GM19372 (cell line): ENCODE data around the gene FLYWCH1.
"Not testable (repeated sequence)": the region's sequence is repeated elsewhere in the genome, so short reads cannot be mapped to it uniquely, and the experiment has no call there.

Source experiments
- ATAC-seq: cut with Tn5 transposase; IDR thresholded peaks from one replicate; pipeline ENCODE4 v1.9.1; 2021; ENCODE audit warnings: mild to moderate bottlenecking, low read depth, moderate library complexity; ENCODE audit not compliant: unreplicated experiment

FLYWCH1 gene

DNA sequence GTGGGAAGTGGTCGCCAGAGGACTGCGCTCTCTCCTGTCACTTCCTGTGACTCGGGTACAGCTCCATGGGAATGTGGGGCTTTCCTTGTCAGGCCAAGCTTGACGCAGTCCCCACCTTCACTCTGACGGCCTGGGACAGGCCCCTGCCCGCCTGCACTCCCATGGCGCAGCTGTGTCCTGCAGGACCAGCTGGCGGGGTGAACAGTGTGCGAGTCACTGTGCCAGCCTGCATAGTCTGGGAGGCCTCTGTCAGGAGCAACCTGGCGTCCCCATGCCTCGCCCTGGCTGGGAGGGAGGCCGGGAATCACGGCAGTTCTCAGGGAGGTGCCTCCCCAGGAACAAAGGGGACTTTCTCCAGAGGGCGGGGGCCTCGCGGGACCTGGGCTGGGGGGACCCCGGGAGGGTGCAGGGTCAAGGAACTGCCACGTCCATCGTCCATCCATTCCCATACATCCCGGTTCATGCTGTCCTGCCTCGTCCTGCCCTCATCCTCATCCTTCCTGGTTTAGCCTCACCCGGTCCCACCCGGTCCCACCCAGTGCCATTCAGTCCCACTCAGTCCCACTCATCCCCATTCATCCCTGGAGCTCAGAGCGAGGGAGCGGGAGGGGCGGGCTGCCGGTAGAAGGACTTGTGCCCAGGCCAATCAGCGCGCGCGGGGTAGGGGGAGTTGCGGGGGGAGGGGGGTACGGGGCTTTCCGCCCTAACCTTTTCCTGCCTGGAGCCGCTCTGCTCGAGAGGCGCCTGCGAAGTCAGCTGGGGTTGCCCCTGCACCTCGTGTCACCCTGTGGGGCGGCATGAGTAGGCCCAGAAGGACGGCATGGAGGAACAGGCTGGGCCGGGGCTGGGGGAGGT, 13.4 kb downstream of the FLYWCH1 start:
- no peak for ATAC-seq

- no peak for ATAC-seq
Measured at GRCh38 chr16:2925951-2926649, 14.4 kb downstream of the FLYWCH1 start.

DNA sequence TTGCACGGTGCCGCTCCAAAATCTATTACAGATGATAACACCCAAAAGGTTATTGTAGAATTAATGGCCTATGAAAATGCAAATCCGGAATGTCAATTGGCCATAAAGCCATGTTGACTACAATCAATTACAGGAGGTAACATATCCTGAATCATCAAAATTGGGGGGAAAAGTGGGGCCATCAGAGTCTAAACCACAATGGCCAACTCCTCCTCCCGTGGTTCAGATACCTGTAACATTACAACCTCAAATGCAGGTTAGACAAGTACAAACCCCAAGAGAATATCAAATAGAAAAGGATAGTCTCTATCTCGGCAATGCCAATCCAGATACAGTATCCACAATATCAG, 14.9 kb downstream of the FLYWCH1 start:
- ATAC-seq, result no peak

DNA sequence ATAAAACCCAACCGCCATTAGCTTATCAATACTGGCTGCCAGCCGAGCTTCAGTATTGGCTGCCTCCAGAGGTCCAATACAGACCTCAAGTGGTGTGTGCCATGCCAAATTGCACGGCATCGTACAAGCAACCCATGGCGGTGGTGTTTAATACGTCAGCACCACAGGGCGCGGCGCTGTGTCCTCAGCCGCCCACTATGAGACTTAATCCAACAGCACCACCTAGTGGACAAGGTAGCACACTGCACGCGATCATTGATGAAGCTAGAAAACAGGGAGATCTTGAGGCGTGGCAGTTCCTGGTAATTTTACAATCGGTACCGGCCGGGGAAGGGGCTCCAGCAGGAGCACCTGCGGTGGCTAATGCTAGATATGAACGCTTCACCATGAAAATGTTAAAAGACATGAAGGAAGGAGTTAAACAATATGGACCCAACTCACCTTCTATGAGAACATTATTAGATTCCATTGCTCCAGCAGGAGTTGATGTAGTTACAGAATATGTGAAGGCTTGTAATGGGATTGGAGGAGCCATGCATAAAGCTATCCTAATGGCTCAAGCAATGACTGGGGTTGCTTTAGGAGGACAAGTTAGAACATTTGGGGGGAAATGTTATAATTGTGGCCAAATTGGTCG, 15.4 kb downstream of the FLYWCH1 start:
- peak; percentile 56 for ATAC-seq

DNA sequence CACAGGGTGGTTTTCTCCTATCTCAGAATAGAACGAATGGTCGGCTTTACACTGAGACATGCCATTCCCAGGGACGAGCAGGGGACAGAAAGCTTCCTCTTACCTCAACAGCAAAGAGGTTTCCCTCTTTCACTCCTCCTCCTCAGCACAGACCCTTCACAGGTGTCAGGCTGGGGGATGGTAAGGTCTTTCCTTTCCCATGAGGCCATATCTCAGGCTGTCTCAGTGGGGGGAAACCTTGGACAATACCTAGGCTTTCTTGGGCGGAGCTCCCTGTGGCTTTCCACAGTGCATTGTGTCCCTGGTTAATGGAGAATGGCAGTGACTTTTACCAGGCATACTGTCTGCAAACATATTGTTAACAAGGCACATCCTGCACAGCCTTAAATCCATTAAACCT, 16.4 kb downstream of the FLYWCH1 start:
- not testable (repeated sequence) for ATAC-seq

GRCh38 chr16:2928796-2929195, 17.1 kb downstream of the FLYWCH1 start:
- ATAC-seq, result no peak

DNA sequence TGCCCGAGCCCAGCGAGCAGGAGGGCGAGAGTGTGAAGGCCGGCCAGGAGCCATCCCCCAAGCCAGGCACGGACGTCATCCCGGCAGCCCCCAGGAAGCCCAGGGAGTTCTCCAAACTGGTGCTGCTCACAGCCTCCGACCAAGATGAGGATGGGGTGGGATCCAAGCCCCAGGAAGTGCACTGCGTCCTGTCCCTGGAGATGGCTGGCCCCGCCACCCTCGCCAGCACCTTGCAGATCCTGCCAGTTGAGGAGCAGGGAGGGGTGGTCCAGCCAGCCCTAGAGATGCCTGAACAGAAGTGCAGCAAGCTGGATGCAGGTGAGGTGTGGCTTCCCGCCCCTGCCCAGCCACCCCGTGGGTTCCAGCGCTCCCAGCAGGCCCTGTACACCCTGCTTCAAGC, 18.0 kb downstream of the FLYWCH1 start:
- ATAC-seq, result no peak

GRCh38 chr16:2930236-2930635, 18.5 kb downstream of the FLYWCH1 start:
- no peak for ATAC-seq

GRCh38 chr16:2931231-2931914, 19.6 kb downstream of the FLYWCH1 start:
- ATAC-seq, result not testable (repeated sequence)

GRCh38 chr16:2933136-2933535, 21.4 kb downstream of the FLYWCH1 start:
- ATAC-seq, result no peak

DNA sequence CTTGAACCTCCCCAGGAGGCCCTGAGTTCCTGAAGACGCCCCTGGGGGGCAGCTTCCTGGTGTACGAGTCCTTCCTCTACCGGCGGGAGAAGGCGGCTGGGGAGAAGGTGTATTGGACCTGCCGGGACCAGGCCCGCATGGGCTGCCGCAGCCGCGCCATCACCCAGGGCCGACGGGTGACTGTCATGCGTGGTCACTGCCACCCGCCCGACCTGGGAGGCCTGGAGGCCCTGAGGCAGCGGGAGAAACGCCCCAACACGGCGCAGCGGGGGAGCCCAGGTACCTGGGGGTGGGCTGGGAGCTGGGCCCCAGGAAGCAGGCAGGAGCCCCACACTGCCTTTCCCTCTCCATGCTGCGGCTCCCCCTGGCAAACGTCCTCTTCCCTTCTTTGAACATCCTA, 22.0 kb downstream of the FLYWCH1 start:
- no peak for ATAC-seq

- no peak for ATAC-seq
Measured at GRCh38 chr16:2934450-2934849, 22.7 kb downstream of the FLYWCH1 start.

GRCh38 chr16:2936436-2937011, 24.8 kb downstream of the FLYWCH1 start:
- no peak for ATAC-seq

DNA sequence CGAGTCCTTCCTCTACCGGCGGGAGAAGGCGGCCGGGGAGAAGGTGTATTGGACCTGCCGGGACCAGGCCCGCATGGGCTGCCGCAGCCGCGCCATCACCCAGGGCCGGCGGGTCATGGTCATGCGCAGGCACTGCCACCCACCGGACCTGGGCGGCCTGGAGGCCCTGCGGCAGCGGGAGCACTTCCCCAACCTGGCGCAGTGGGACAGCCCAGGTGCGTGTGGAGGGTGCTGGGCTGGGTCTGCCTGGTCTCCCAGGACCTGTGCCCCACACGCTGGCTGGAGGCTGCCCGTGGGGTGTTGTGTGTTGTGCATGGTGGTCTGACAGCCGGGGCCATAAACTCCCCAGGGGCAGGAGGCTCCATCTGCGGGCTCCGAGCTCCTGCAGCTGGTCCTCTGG, 25.4 kb downstream of the FLYWCH1 start:
- ATAC-seq, result no peak

DNA sequence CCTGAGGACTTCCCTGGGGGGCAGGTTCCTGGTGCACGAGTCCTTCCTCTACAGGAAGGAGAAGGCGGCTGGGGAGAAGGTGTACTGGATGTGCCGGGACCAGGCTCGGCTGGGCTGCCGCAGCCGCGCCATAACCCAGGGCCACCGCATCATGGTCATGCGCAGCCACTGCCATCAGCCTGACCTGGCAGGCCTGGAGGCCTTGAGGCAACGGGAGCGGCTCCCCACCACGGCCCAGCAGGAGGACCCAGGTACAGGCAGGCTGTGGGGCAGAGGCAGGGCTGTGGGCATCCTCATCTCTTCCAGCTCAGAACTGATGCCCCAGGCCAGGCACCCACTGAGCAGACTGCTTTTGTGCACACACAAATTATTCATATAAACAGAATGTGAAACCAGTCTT, 26.5 kb downstream of the FLYWCH1 start:
- ATAC-seq, result no peak

DNA sequence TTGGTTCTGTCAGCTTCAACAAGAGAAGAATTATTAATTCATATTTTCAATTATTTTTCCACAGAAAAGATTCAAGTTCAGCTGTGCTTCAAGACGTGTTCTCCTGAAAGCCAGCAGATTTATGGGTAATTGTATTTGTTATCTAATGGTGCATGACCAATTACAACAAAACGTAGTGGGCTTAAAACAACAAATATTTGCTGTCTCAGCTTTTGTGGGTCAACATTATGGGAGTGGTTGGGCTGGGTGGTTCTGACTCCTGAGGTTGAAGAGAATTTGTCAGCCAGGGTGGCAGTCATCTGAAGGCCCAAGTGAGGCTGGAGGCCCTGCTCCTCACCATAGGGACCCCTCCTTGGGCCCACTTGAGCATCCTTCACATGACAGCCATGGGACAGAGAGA, 28.2 kb downstream of the FLYWCH1 start:
- ATAC-seq, result no peak

- ATAC-seq, result no peak
Measured at GRCh38 chr16:2942045-2942444, 30.3 kb downstream of the FLYWCH1 start.

DNA sequence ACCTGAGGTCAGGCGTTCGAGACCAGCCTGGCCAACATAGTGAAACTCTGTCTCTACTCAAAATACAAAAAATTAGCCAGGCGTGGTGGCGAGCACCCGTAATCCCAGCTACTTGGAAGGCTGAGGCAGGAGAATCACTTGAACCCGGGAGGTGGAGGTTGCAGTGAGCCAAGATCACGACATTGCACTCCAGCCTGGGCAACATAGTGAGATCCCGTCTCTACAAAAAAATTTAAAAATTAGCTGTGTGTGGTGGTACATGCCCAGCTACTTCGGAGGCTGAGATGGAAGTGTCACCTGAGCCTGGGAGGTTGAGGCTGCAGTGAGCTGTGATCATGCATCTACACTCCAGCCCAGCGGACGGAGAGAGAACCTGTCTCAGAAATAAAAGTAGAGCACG, 32.0 kb downstream of the FLYWCH1 start:
- ATAC-seq, result not testable (repeated sequence)

DNA sequence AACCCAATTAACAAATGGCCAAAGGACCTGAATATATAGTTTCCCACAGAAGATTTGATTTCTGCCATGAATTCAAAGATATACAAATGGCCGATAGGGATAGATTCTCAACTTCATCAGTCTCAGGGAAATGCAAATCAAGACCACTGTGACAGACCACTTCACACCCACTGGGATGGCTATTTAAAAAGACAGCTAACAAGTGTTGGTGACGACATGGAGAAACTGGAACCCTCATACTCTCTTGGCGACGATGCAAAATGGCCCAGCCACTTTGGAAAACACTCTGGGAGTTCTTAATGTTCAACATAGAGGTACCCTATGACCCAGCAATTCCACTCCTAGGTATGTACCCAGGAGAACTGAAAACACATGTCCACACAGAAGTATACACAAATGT, 34.9 kb downstream of the FLYWCH1 start:
- ATAC-seq, result no peak

- no peak for ATAC-seq
Measured at GRCh38 chr16:2948807-2949704, 37.3 kb downstream of the FLYWCH1 start.
